OCI-LY3 (cell line): ENCODE data around the gene COL26A1.

ENCODE experiments used
- H2AFZ ChIP-seq: fragments of 200-600, 300-600 bp; shearing (Covaris generic); 2 replicates; pipeline ENCODE4 v1.6.0; 2014; ENCODE audit warnings: antibody characterized with exemption, low read depth, low read length
- H3K27ac ChIP-seq: fragments of 200-600, 300-600 bp; sonication (generic); 2 replicates; pipeline ENCODE4 v1.5.1; 2014; ENCODE audit warnings: mild to moderate bottlenecking, low read length, moderate library complexity, mixed read lengths
- H3K27me3 ChIP-seq: fragments of 200-600, 300-600 bp; sonication (generic); 2 replicates; pipeline ENCODE4 v1.6.1; 2014; ENCODE audit warnings: low read depth, low read length, mixed read lengths
- H3K36me3 ChIP-seq: fragments of 200-600, 300-600 bp; sonication (generic); replicated peaks from 2 replicates; pipeline ENCODE3; 2014; ENCODE audit warnings: low read depth, low read length, mixed read lengths
- H3K4me1 ChIP-seq: fragments of 300-600, 200-600 bp; sonication (generic); 2 replicates; pipeline ENCODE4 v1.6.1; 2014; ENCODE audit warnings: low read length, mixed read lengths
- H3K4me2 ChIP-seq: fragments of 200-600, 300-600 bp; sonication (generic); 2 replicates; pipeline ENCODE4 v1.6.1; 2014; ENCODE audit warnings: low read length, mixed read lengths
- H3K4me3 ChIP-seq: fragments of 300-600, 200-600 bp; sonication (generic); 2 replicates; pipeline ENCODE4 v1.5.1; 2014; ENCODE audit warnings: antibody characterized with exemption, mild to moderate bottlenecking, low read length, moderate library complexity
- H3K79me2 ChIP-seq: fragments of 300-600, 200-600 bp; shearing (Covaris generic); 2 replicates; pipeline ENCODE4 v1.6.1; 2014; ENCODE audit warnings: mild to moderate bottlenecking, low read length, mixed read lengths
- H3K9ac ChIP-seq: fragments of 300-600, 200-600 bp; shearing (Covaris generic); 2 replicates; pipeline ENCODE4 v1.6.0; 2014; ENCODE audit warnings: mild to moderate bottlenecking, low read length, moderate library complexity
- H3K9me3 ChIP-seq: fragments of 200-600, 300-600 bp; shearing (Covaris generic); 2 replicates; pipeline ENCODE4 v1.6.1; 2014; ENCODE audit warnings: low read length, mixed read lengths; ENCODE audit not compliant: insufficient read depth
- H4K20me1 ChIP-seq: fragments of 200-600, 300-600 bp; sonication (generic); 2 replicates; pipeline ENCODE4 v1.6.1; 2016; ENCODE audit warnings: low read length, mixed read lengths; ENCODE audit not compliant: insufficient read depth
- CTCF ChIP-seq: fragments of 200-600, 300-600 bp; sonication (generic); IDR thresholded peaks from 2 replicates; pipeline ENCODE4 v1.5.1; 2014; ENCODE audit warnings: antibody characterized with exemption, low read length, low read depth
- EZH2phosphoT487 ChIP-seq: fragments of 200-600 bp; shearing (Covaris generic); IDR thresholded peaks from 2 replicates; pipeline ENCODE4 v1.6.1; 2018; ENCODE audit warnings: antibody characterized with exemption, mixed run types, low read depth

The COL26A1 gene

DNA sequence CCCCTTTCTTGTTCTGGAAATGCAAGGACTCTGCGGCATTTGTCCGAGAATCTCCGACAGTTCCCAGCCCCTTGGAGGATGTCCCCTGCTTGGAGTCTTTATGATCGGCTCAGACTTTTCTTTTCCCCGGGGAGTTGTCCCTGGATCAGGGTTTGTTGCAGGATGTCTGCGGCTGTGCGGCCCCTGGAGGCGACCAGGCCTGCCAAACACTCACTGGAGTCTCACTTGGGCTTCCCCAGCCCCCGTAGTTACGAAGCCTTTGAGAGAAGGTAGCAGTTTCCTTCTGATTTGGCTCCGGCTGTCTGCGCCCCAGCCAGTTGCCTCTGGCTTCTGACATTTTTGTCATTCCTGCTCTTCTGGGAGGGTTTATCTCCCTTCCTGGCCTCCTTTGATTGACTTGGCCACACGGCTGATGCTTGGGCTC is 16.1 kb downstream of the COL26A1 start:
- Histone ChIP-seq H3K27ac (no peak overlapping the region), H3K4me2 (no peak overlapping the region), H3K27me3 (0 out of 2 replicates have a peak, but pooled peaks cover 10% of the 10 kb centered on the region), H3K9ac (no peak overlapping the region), H2AFZ (no peak overlapping the region), H4K20me1 (no peaks in the 10 kb centered on the region), H3K4me1 (no peaks in the 10 kb centered on the region), H3K4me3 (no peak overlapping the region), H3K36me3 (no peaks in the 10 kb centered on the region), H3K9me3 (no peaks in the 10 kb centered on the region), H3K79me2 (no peaks in the 10 kb centered on the region)
- TF ChIP-seq CTCF (no peak), EZH2phosphoT487 (no peak)

DNA sequence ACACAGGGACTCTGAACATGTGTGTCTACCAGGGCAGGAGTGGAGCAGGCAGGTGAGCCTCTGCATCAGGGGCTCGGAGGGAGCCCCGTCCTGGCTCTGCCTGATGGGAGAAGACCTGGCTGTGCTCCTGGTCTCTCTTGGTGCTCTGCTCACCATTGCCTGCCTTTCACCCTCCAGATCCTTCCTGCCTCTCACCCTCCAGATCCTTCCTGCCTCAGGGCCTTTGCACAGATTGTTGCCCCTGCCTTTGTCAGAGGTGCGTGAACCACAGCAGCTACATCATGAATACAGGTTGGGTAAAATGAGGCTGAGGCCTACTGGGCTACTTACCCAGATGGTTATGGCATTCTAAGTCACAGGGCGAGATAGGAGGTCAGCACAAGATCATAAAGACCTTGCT is 16.6 kb downstream of the COL26A1 start:
- Histone ChIP-seq H3K4me2 (no peak overlapping the region), H3K4me3 (no peak overlapping the region), H2AFZ (no peak overlapping the region), H4K20me1 (no peaks in the 10 kb centered on the region), H3K9ac (no peak overlapping the region), H3K4me1 (no peaks in the 10 kb centered on the region), H3K79me2 (no peaks in the 10 kb centered on the region), H3K9me3 (no peaks in the 10 kb centered on the region), H3K27me3 (0 out of 2 replicates have a peak, but pooled peaks cover 8% of the 10 kb centered on the region), H3K27ac (no peak overlapping the region), H3K36me3 (no peaks in the 10 kb centered on the region)
- TF ChIP-seq CTCF (no peak), EZH2phosphoT487 (no peak)

GRCh38 chr7:101381549-101382111 is 19.0 kb downstream of the COL26A1 start:
- H3K27ac ChIP-seq = no peak overlapping the region
- H4K20me1 ChIP-seq = no peaks in the 10 kb centered on the region
- H3K9me3 ChIP-seq = no peaks in the 10 kb centered on the region
- H3K4me2 ChIP-seq = no peak overlapping the region
- H3K27me3 ChIP-seq = 0 out of 2 replicates have a peak, but pooled peaks cover 8% of the 10 kb centered on the region
- no peak overlapping the region for H3K9ac ChIP-seq
- no peaks in the 10 kb centered on the region for H3K4me1 ChIP-seq
- H3K79me2 ChIP-seq = no peaks in the 10 kb centered on the region
- no peak overlapping the region for H2AFZ ChIP-seq
- H3K36me3 ChIP-seq = no peaks in the 10 kb centered on the region
- H3K4me3 ChIP-seq = no peak overlapping the region
- TF ChIP-seq EZH2phosphoT487 (no peak), CTCF (no peak)

GRCh38 chr7:101382937-101383336 is 20.3 kb downstream of the COL26A1 start:
- H3K4me2 ChIP-seq = no peak overlapping the region
- 0 out of 2 replicates have a peak, but pooled peaks cover 8% of the 10 kb centered on the region for H3K27me3 ChIP-seq
- no peak overlapping the region for H3K4me3 ChIP-seq
- H3K79me2 ChIP-seq = no peaks in the 10 kb centered on the region
- TF ChIP-seq CTCF (no peak), EZH2phosphoT487 (no peak)
- H3K4me1 ChIP-seq = no peaks in the 10 kb centered on the region
- no peak overlapping the region for H3K27ac ChIP-seq
- no peaks in the 10 kb centered on the region for H3K9me3 ChIP-seq
- H3K36me3 ChIP-seq = no peaks in the 10 kb centered on the region
- H3K9ac ChIP-seq = no peak overlapping the region
- no peak overlapping the region for H2AFZ ChIP-seq
- no peaks in the 10 kb centered on the region for H4K20me1 ChIP-seq
